ENCODE results near the gene PCED1A.

Gene PCED1A, protein sequence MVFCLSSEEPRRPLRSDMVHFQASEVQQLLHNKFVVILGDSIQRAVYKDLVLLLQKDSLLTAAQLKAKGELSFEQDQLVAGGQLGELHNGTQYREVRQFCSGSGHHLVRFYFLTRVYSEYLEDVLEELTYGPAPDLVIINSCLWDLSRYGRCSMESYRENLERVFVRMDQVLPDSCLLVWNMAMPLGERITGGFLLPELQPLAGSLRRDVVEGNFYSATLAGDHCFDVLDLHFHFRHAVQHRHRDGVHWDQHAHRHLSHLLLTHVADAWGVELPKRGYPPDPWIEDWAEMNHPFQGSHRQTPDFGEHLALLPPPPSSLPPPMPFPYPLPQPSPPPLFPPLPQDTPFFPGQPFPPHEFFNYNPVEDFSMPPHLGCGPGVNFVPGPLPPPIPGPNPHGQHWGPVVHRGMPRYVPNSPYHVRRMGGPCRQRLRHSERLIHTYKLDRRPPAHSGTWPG

DNA sequence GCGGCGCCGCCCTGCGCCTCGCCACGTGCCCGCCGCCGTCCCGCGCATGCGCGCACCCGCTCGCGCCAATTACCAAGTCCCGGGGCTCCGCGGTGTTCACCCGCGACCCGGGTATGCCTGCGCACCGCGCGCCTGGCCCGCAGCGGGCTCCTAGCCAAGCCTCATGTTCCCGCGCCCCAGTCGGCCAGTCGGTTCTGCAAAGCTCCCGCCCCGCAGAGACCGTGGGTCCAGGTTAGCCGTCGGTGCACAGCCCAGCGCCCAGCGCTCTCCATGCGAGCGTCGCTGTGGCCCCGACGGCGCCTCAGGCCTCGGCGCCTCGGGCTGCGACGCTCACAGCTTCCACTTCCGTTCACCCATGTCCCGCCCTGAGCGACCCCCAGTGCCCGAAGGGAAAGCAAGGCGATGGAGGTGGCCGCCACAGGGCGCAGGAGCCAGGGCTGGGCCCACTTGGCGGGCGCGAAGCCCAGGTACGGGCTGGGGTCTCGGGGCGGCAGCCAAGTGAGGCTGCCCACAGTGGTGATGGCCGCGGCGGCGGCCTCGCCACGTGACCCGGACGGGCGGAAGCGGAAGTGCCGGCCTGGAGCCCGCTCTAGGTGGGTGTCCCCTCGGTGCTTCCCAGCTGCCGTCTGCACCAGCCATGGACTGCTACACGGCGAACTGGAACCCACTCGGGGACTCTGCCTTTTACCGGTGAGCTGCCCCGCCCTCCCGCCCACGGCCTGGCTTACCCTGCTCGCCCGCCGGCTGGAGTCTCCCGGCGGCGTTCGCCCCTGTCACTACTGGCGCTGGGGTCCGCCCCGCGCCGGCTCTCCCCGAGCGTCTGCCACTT lies at the start of gene PCED1A, which contains the start of gene VPS16:
TSS of gene PCED1A (minus strand) at position 518 of the 829 bp plus-strand sequence. CDS start 743 bp downstream, outside the sequence.
TSS of gene VPS16 (plus strand) at position 608 of the 829 bp plus-strand sequence. CDS start at position 638, 30 bp downstream.
- DNase-seq (ENCODE audit: low spot score) = peak; percentile 94

DNA sequence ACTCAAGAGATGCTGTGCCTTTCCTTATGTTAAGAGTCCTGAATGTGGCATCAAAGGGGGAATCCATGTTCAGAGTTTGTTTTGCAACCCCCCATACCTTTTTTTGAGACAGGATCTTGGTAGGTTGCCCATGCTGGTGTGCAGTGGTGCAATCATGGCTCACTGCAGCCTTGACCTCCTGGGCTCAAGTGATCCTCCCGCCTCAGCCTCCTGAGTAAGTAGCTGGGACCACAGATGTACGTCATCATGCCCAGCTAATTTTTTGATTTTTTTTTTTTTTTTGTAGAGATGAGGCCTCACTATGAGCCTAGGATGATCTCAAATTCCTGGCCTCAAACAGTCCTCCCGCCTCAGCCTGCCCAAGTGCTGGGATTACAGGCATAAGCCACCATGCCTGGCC lies 49.3 kb upstream of the PCED1A start:
- DNase-seq (ENCODE audit: low spot score) = no peak

DNA sequence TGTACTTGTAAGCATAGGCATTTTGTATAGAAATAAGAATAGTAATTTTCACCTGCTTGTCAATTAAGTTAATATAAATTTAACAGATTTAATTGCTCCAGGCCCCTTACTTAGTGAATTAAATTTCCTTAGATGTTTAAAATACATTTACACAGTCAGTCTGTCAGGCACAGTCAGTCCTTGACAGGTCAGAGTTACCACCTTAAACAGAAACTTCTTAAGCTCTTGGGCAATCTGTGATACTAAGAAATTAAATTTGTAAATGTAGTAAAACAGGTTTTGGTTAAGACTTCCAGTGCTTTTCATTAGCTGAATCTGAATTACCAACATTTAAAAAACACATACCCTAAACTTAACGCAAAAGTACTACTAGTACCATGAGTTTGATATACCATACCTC lies 48.8 kb upstream of the PCED1A start:
- no peak for DNase-seq (ENCODE audit: low spot score)

DNA sequence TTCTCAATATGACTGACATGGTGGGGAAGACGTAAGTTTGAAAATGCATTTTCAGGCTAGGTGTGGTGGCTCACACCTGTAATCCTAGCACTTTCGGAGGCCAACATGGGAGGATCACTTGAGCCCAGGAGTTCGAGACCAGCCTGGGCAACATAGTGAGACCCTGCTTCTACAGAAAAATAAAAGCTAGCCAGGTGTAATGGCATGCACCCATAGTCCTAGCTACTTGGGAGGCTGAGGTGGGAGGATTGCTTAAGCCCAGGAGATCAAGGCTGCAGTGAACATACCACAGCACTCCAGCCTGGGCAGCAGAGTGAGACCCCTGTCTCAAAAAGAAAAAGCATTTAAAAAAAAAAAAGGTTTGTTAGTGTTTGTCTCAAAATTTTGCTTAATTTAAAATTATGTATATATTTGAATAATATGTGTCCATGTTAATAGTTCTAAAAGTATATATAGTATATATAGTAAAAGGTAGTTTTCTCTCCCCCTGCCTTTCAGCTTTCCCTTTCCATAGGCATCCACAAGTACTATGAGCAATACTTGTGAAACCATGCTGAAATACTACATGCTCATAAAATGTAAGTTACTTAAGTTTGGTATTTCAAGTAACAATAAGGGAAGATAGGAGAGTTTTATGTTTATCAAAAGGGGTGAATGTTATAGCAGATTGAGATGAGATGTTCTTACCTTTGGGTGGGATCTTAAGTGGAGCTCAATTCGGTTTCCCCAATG lies 47.9 kb upstream of the PCED1A start:
- no peak for DNase-seq (ENCODE audit: low spot score)

DNA sequence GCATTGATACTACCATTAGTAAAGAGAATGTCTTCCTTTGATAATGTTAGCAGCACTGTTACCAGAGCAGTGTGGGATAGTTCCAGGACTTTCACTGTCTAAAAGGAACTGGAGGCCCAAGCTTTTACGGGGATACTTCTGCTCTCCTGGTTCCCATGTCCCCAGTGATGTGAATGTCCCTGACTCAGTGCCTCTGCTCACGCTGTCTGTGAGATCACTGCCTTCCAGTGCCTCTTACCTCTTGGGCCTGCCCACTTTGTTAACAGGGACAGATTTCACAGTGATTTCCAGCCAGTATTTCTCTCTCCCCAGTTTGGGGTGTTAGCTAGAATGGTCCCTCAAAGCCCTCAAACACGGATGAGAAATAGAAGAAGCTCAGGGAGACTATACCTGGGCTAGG lies 47.3 kb upstream of the PCED1A start:
- DNase-seq (ENCODE audit: low spot score) = no peak

DNA sequence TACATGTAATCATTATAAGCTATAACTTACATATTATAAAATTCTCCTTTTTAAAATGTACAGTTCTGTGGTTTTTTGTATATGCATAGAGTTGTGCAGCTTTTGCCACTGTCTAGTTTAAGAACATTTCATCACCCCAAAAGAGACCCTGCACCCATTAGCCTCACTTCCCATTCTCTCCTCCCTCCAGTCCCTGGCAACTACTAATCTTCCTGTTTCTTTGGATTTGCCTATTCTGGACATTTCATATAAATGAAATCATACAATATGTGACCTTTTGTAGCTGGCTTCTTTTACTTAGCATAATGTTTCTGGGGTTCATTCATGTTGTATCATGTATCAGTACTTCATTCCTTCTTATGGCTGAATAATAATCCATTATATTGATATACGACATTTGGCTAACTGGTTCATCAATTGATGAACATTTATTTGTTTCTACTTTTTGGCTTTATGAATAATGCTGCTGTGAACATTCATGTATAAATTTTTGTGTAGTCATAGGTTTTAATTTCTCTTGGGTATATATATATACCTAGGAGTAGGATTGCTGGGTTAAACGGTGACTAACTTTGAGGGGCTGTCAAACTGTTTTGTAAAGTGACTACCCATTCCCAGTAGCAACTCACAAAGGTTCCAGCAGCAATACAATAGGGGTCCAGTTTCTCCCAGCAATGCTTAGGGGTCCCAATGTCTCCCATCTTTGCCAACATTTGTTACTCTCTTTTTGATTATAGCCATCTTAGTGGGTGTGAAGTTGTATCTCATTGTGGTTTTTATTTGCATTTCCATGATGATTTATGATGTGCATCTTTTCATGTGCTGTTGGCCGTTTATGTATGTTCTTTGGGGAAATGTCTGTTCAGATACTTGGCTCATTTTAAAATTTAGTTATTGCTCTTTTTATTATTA lies 43.5 kb upstream of the PCED1A start:
- no peak for DNase-seq (ENCODE audit: low spot score)

DNA sequence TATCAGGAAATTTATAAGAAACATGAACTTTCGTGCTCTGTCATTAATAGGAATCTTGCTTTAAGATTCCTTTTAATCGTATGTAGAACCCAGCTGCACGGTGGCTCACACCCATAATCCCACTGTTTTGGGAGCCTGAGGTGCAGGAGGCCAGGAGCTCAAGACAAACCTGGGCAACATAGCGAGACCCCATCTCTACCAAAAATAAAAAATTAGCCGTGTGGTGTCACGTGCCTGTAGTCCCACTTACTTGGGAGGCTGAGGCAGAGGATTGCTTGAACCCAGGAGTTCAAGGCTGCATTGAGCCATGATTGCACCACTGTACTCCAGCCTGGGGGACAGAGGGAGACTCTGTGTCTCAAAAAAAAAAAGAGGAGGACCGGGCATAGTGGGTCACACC lies 40.2 kb upstream of the PCED1A start:
- DNase-seq (ENCODE audit: low spot score) = no peak

DNA sequence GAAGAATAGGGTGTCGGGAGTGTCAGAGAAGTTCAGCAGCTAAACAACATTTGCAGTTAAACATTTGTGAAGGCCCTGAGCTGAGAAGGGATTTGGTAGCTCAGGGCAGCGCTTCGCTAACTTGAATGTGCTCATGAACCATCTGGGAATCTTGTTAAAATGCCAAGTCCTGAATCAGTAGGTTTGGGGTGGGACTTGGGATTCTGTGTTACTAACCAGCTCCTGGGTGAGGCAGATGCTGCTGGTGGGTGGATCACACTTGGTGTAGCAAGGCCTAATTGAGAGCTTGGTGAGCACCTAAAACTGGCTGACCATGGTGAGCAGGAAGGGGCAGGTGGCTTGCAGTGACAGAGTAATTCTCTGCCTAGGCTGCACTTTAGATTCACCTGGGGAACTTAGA lies 38.7 kb upstream of the PCED1A start:
- no peak for DNase-seq (ENCODE audit: low spot score)

DNA sequence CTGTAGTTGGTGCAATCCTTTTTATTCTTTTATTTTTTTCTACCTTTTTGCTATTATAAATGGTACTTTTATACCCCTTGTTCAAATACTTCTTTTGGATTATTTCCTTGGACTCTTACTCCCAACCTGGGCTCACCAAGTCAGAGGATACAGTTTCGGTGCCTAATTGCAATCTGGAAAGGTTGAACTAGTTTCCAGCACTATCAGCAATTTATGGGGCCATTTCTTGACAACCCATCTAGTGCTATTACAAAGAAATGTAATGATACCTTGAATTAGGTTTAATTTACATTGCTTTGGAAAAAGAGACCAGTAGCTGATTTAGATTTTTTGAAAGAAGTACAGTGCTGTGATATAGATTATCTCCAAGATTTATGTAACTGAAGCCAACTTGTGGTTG lies 38.1 kb upstream of the PCED1A start:
- no peak for DNase-seq (ENCODE audit: low spot score)

DNA sequence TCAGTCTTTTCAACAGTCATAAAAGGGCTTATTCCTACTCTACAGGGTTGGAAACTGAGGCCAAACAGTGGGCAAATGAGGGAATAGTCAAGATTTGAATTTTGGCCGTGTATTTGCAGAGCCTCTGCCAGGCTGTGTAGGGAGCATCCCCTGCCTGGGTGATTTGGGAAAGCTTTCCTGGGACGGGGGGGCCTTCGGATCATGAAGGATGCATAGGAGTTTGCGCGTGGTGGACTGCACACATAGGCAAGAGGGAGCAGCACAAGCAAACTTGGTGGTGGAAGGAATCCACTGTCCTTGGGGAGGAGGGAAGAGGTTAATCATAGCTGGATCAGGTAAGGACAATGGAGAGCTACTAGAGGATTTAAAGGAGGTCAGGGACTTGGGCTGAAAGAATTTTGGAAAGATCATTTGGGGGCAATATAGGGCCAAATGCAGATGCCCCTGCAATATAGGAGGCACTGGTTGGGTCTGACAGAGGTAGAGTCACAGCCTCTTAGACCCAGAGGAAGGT lies 35.3 kb upstream of the PCED1A start:
- DNase-seq (ENCODE audit: low spot score) = no peak

DNA sequence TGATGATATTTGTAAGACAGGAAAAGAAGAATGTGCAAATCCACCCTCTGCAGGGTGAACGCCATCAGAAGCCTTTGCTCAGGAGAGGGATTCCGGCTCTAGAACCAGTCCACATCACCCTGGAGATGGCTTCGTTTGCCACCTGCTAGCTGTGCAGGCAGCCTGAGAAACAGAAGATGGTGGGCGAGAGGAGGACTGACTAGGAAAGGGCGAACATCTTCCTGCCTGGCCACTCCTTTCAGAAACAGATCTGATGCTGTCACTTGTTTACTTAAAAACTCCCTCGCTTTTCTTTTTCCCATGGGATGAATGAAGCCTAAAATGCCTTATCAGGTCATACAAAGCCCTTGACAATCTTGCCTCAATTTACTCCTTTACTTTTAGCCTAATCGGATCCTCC lies 34.0 kb upstream of the PCED1A start:
- DNase-seq (ENCODE audit: low spot score) = no peak

DNA sequence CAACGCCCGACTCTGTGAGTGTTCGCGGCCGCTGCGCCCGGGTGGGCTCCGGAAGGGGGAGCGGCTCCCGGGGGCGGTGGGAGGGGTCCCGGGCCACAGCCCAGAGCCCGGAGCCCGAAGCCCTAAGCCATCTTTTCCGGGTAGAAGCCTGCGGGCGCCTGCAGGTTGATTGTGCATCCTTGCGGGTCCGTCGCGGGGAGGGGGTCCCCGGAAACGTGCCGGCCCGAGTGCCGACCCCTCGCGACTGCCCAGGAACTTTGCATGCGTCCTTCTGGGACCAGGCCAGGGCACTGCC lies 33.2 kb upstream of the PCED1A start:
- DNase-seq (ENCODE audit: low spot score) = peak; percentile 74

DNA sequence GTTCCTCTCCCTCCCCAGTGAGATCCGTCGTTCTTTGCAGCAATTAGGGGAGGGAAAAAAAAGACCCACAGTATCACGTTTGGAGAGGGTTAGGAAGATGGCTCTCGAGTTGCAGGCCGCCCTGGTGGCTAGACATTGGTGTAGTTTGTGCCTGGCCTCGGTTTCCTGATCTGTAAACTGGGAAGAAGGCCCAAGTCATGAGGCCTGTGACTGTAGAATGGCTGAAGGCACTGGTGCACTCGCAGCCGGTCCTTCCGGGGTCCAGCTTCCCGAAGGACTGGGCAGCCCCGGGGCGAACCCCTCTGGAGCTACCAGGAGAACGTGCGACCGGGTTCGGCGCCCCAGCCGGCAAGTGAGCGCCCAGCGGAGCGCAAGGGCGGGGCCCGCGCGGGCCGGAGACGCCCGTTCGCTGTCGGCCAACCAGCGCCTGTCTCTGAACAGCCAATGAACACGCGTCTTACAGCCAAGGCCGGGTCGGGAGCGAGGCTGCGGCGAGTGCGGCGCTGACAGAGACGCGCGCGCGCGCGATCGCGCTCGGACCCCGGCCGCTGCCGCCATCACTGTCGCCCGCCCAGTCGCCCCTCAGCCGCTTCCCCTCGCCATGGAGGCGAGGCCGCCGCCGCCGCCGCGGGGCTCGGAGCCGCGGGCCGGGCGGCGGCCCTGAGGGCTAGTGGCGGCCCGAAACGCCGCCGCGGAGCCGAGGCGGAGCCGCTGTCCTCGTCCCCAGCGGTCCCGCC lies 32.7 kb upstream of the PCED1A start, which contains the start of gene PTPRA:
TSS of gene PTPRA (plus strand) at position 472 of the 737 bp plus-strand sequence. CDS start 90,797 bp downstream, outside the sequence.
- DNase-seq (ENCODE audit: low spot score) = peak; percentile 96

DNA sequence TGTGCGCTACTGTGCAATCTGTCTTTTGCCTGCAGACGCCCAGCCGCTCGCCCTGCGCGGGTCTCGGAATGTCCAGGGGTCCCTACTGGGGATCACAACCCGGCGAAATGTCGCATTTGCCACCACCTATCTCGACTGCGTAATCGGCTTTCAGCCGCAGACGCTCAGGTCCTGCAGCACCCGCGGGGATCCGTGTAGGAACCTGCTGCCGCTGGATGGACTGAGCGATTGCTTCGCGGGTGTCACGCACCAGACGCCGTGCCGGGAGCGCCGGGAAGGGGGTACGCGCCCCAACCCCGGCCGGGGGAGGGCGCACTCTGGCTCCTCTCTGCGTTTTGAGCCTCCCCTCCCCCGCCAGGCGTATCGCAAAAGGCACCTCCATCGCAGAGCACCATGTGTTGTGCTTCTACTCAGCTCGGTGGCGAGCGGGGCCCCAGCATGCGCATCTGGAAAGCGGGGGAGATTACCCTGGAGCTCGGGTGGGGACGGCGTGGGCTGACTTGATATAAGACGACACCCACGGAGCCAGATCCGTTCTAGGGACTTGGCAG lies 32.1 kb upstream of the PCED1A start:
- DNase-seq (ENCODE audit: low spot score) = peak; percentile 45

DNA sequence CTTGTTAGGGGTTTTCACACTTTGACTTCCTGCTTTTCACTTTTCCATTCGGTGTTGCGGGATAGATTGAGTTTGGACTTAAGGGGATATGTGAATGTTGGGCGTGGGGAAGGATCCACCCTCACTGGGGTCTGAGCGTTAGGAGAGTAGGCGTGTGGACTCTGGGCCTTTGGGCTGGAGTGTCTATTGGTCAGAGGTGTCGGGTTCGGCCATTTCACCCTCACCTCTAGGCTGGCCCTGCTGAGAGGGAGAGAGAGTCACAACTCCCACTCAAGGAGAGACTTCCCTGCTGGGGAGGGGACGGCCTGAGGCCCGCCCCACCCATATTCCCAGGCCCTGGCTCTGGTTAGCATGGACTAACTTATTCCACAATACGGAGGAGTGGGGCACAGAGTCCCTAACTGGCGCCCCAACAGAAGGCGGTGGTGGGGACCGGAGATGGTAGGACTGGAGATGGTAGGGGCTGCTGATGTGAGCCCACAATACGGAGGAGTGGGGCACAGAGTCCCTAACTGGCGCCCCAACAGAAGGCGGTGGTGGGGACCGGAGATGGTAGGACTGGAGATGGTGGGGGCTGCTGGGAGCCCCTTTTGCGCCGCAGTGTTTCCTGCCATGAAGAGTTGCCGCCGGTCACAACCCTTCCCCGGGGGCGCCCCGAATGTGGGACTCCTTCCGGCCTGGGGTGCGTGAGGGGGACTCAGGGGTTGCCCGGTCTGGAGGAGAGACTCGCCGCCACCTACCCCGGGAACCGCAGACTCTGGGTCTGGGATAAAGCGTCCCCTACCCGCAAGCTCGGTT lies 31.4 kb upstream of the PCED1A start:
- DNase-seq (ENCODE audit: low spot score) = no peak

DNA sequence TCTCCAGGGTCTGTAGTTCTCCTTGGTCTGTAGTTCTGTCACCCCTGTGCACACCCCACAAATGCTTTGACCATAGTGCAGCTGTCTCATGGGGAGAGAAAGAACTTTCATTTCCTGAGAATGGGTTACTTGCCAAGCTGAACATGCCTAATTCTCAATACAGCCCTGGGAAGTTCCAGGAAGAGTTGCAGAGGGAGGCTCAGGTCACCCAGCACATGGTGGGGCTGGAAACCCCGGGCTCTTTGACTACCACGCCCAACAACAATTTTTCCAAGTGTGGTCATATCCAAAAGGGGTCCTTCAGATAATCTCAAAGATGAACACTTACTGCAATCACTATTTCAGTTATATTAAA lies 30.6 kb upstream of the PCED1A start:
- no peak for DNase-seq (ENCODE audit: low spot score)

DNA sequence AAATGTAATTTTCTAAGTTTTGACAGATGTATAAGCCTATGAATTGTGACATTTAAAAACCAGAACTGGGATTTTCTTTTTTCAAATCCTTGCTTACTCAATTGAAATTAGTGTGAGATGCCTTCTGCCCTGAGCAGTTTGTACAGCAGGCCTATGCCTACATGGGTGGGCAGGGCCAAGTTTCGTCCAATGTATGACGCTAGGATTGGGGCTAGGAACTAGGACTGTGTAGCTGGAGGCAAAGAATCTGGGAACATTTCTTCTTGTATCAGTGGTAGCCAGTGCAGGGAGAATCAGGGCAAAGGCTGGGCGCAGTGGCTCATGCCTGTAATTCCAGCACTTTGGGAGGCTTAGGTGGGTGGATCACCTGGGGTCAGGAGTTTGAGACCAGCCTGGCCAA lies 28.9 kb upstream of the PCED1A start:
- DNase-seq (ENCODE audit: low spot score) = no peak

DNA sequence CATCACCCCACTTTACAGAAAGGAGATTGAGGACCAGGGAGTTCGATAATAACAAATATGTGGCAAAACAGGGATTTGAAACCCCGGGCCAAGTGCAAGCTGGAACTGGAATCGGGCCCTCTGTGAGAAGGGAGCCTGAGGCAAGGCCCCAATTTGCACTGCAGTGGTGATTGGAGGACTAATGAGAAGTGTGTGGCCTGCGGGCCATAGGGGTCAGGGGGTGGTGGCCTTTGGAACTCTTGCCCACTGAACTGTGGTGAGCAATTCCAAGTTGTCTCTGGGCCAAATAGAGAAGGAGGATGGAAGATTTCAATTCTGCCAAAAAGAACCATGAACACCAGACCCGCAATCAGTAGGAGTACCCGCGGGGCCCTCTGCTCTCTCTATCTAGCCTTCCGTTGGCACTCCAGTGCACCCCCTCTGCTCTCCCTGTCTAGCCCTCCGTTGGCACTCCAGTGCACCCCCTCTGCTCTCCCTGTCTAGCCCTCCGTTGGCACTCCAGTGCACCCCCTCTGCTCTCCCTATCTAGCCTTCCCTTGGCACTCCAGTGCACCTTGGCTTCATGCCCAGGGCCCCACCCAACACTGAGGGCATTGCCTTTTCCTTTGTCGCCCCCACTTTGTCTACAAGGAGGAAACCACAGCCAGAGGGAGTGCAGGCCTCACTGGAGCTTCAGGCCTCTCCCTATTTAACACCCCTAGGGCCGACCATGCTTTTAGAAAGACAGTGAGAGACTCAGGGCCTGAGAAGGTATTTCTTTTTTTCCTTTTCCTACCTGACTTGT lies 26.8 kb upstream of the PCED1A start:
- DNase-seq (ENCODE audit: low spot score) = no peak

DNA sequence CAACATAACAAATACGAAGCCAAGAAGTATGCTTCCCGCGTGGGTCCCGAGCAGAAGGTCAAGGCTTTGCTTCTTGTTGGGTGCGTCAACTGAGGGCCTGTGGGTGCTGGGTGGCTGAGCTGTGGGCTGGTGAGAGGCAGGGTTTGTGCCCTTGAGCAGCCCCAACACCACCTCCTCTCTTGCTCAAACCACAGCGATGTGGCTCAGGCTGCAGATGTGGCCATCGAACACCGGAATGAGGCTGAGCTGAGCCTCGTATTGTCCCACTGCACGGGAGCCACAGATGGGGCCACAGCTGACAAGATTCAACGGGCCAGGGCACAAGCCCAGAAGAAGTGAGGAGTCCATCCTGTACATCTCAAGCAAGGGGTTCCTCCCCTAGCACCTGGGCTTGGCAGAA lies 25.8 kb upstream of the PCED1A start:
- DNase-seq (ENCODE audit: low spot score) = no peak
